CD4-positive, alpha-beta memory T cell (primary cell): ENCODE data around the gene WDSUB1. TPM values are rescaled to one million over a fixed set of nuclear protein-coding genes. Genes with fewer than 3 reads are reported as not detected.

ENCODE experiments used
- CTCF ChIA-PET: fragments of 350-600 bp; sonication (Branson Sonifier 250); formaldehyde crosslinking; loops from one replicate; lab custom pipeline; 2021; ENCODE audit warnings: inconsistent platforms; ENCODE audit not compliant: partially characterized antibody; lab: Charles Lee
- POLR2A ChIA-PET: fragments of 350-600 bp; sonication (Branson Sonifier 250); formaldehyde crosslinking; loops from one replicate; lab custom pipeline; 2021; ENCODE audit not compliant: partially characterized antibody; lab: Charles Lee
- DNase-seq, 5 donors: peaks; one replicate each; pipeline versions ENCODE4 v3.0.0 to v3.0.0-alpha.2; 2020 to 2022; ENCODE audit warnings: mixed read lengths in 1 of 5
- H3K27ac ChIP-seq: one replicate; pipeline ENCODE4 v1.7.0; 2013; ENCODE audit warnings: low read depth, low read length
- H3K27me3 ChIP-seq: 2 replicates; pipeline ENCODE4 v1.7.0; 2013; ENCODE audit warnings: mild to moderate bottlenecking, low read length, moderate library complexity; ENCODE audit not compliant: insufficient read depth
- H3K36me3 ChIP-seq: 2 replicates; pipeline ENCODE4 v1.7.0; 2013; ENCODE audit warnings: mild to moderate bottlenecking, low read length, moderate library complexity; ENCODE audit not compliant: insufficient read depth
- H3K4me1 ChIP-seq: 2 replicates; pipeline ENCODE4 v1.7.0; 2013; ENCODE audit warnings: mild to moderate bottlenecking, low read length, moderate library complexity; ENCODE audit not compliant: insufficient read depth
- H3K4me3 ChIP-seq, 2 donors: one replicate each; pipeline ENCODE4 v1.7.0; 2013; ENCODE audit warnings: low read length in 2 of 2, mild to moderate bottlenecking in 1 of 2
- H3K9me3 ChIP-seq, 2 donors: one replicate each; pipeline ENCODE4 v1.7.0; 2013; ENCODE audit warnings: low read length in 2 of 2, control low read depth in 1 of 2; ENCODE audit not compliant: control insufficient read depth in 1 of 2
- H3K27ac Mint-ChIP-seq, 7 donors: one replicate each; pipeline ENCODE4 v1.8.0; 2020 to 2021; ENCODE audit warnings: mixed read lengths in 7 of 7, mild to moderate bottlenecking in 6 of 7, inconsistent platforms in 3 of 7, moderate library complexity in 3 of 7
- H3K27me3 Mint-ChIP-seq, 2 donors: one replicate each; pipeline ENCODE4 v1.8.0; 2020 to 2021; ENCODE audit warnings: mixed read lengths in 2 of 2
- H3K36me3 Mint-ChIP-seq, 2 donors: one replicate each; pipeline ENCODE4 v1.8.0; 2020 to 2021; ENCODE audit warnings: mixed read lengths in 2 of 2, inconsistent platforms in 1 of 2, mild to moderate bottlenecking in 1 of 2
- H3K4me1 Mint-ChIP-seq, 4 donors: one replicate each; pipeline ENCODE4 v1.8.0; 2020 to 2021; ENCODE audit warnings: mixed read lengths in 4 of 4, mild to moderate bottlenecking in 1 of 4
- H3K4me3 Mint-ChIP-seq, 8 donors: one replicate each; pipeline ENCODE4 v1.8.0; 2020 to 2021; ENCODE audit warnings: mixed read lengths in 8 of 8, mild to moderate bottlenecking in 7 of 8, moderate library complexity in 6 of 8, inconsistent platforms in 3 of 8
- H3K9me3 Mint-ChIP-seq, 8 donors: one replicate each; pipeline ENCODE4 v1.8.0; 2020 to 2021; ENCODE audit warnings: mixed read lengths in 8 of 8, mild to moderate bottlenecking in 5 of 8, inconsistent platforms in 3 of 8, moderate library complexity in 1 of 8
- intact Hi-C: fragments of 100-400 bp; cut with micrococcal nuclease; formaldehyde crosslinking; loops from one replicate; pipeline ENCODE4 v1.15.1; 2023
- microRNA-seq: library from miRNA; unstranded; fragments of <30 nt; microRNA quantifications from one replicate; pipeline ENCODE4 v1.2.0, GENCODE V29; 2021; ENCODE audit warnings: borderline replicate concordance, borderline number of aligned reads, borderline microRNAs expressed, mixed read lengths
- polyA plus RNA-seq, 2 donors: library from polyadenylated mRNA; unstranded; fragments of 300-500 nt; fragmentation: Illumina TruSeq; gene quantifications; one replicate each; pipeline ENCODE4 v1.2.3, GENCODE V29; 2021
- total RNA-seq, 2 experiments: library from RNA; stranded (reverse); gene quantifications; one replicate each; pipeline ENCODE4 v1.2.3, GENCODE V29; 2021

WDSUB1 gene
- total and polyA plus RNA-seq, 4 experiments from 2014 or later, result 5.8 to 7.6 (median 6.8) TPM

GRCh38 chr2:159186462-159186861, 100.0 kb downstream of the WDSUB1 start:
- Histone ChIP-seq H3K27me3 (no peaks in the 10 kb centered on the region), H3K9me3 (no peaks in the 10 kb centered on the region), H3K4me1 (no peaks in the 10 kb centered on the region), H3K27ac (no peak overlapping the region), H3K4me3 (no peak overlapping the region), H3K36me3 (no peaks in the 10 kb centered on the region)
- Mint-ChIP-seq H3K4me1 (peaks cover 0 to 2% (median 0%) of the 10 kb centered on the region in 4 donors), H3K36me3 (no peaks in the 10 kb centered on the region), H3K9me3 (peaks cover 0 to 2% (median 0%) of the 10 kb centered on the region in 8 donors), H3K4me3 (no peak overlapping the region), H3K27me3 (no peaks in the 10 kb centered on the region), H3K27ac (no peak overlapping the region)
- no peak for DNase-seq
- CTCF ChIA-PET, result no interaction called here
- intact Hi-C loops, result no loop called here
- POLR2A ChIA-PET, result no interaction called here

Small RNAs within 50 kb of the gene (microRNA-seq; reads per million reads assigned to microRNA genes)
- not detected for gene MIR6888
